CD8-positive, alpha-beta memory T cell (primary cell): ENCODE measurements around the gene PPM1K. TPM values are rescaled to one million over a fixed set of nuclear protein-coding genes. Genes with fewer than 3 reads are reported as not detected.
A peak's percentile ranks its signal among the peaks of the same experiment; 100 is the strongest.

Experiments used
- CTCF ChIA-PET: fragments of 350-600 bp; sonication (Branson Sonifier 250); formaldehyde crosslinking; loops from one replicate; lab custom pipeline; 2021; ENCODE audit warnings: antibody characterized with exemption; lab: Charles Lee
- POLR2A ChIA-PET: fragments of 350-600 bp; sonication (Branson Sonifier 250); formaldehyde crosslinking; loops from one replicate; lab custom pipeline; 2021; ENCODE audit warnings: antibody characterized with exemption; lab: Charles Lee
- DNase-seq, 5 donors: peaks; one replicate each; pipeline versions ENCODE4 v3.0.0 to v3.0.0-alpha.2; 2020 to 2022; ENCODE audit warnings: mixed read lengths in 1 of 5
- H3K27ac ChIP-seq: one replicate; pipeline ENCODE4 v1.7.0; 2013; ENCODE audit warnings: low read depth, mild to moderate bottlenecking, low read length, moderate library complexity
- H3K27me3 ChIP-seq: 2 replicates; pipeline ENCODE4 v1.7.0; 2013; ENCODE audit warnings: low read length, mild to moderate bottlenecking; ENCODE audit not compliant: insufficient read depth, poor library complexity, severe bottlenecking
- H3K36me3 ChIP-seq: 2 replicates; pipeline ENCODE4 v1.7.0; 2013; ENCODE audit warnings: mild to moderate bottlenecking, low read length, moderate library complexity; ENCODE audit not compliant: insufficient read depth
- H3K4me1 ChIP-seq: 2 replicates; pipeline ENCODE4 v1.7.0; 2013; ENCODE audit warnings: mild to moderate bottlenecking, low read length, moderate library complexity; ENCODE audit not compliant: insufficient read depth
- H3K4me3 ChIP-seq: 2 replicates; pipeline ENCODE4 v1.7.0; 2013; ENCODE audit warnings: mild to moderate bottlenecking, low read length
- H3K9me3 ChIP-seq: 2 replicates; pipeline ENCODE4 v1.7.0; 2013; ENCODE audit warnings: mild to moderate bottlenecking, low read length
- H3K27ac Mint-ChIP-seq, 8 donors: one replicate each; pipeline ENCODE4 v1.8.0; 2020 to 2021; ENCODE audit warnings: mixed read lengths in 8 of 8, mild to moderate bottlenecking in 6 of 8, inconsistent platforms in 3 of 8, moderate library complexity in 3 of 8
- H3K27me3 Mint-ChIP-seq, 2 donors: one replicate each; pipeline ENCODE4 v1.8.0; 2020 to 2021; ENCODE audit warnings: mixed read lengths in 2 of 2, mild to moderate bottlenecking in 1 of 2, moderate library complexity in 1 of 2
- H3K36me3 Mint-ChIP-seq, 3 donors: one replicate each; pipeline ENCODE4 v1.8.0; 2020 to 2021; ENCODE audit warnings: mixed read lengths in 3 of 3, inconsistent platforms in 1 of 3, mild to moderate bottlenecking in 1 of 3
- H3K4me1 Mint-ChIP-seq, 3 donors: one replicate each; pipeline ENCODE4 v1.8.0; 2020 to 2021; ENCODE audit warnings: mixed read lengths in 3 of 3, inconsistent platforms in 1 of 3, mild to moderate bottlenecking in 1 of 3
- H3K4me3 Mint-ChIP-seq, 7 donors: one replicate each; pipeline ENCODE4 v1.8.0; 2020 to 2021; ENCODE audit warnings: mixed read lengths in 7 of 7, mild to moderate bottlenecking in 6 of 7, moderate library complexity in 4 of 7, inconsistent platforms in 2 of 7
- H3K9me3 Mint-ChIP-seq, 5 donors: one replicate each; pipeline ENCODE4 v1.8.0; 2020 to 2022; ENCODE audit warnings: mixed read lengths in 5 of 5, mild to moderate bottlenecking in 3 of 5, moderate library complexity in 2 of 5, inconsistent platforms in 1 of 5
- polyA plus RNA-seq: library from polyadenylated mRNA; unstranded; fragments of 300-500 nt; fragmentation: Illumina TruSeq; gene quantifications from one replicate; pipeline ENCODE4 v1.2.3, GENCODE V29; 2021
- total RNA-seq, 2 experiments: library from RNA; stranded (reverse); gene quantifications; one replicate each; pipeline ENCODE4 v1.2.3, GENCODE V29; 2021

The PPM1K gene
- total and polyA plus RNA-seq, 3 experiments from 2014 or later, result 38.2 to 81.9 (median 44.3) TPM

DNA sequence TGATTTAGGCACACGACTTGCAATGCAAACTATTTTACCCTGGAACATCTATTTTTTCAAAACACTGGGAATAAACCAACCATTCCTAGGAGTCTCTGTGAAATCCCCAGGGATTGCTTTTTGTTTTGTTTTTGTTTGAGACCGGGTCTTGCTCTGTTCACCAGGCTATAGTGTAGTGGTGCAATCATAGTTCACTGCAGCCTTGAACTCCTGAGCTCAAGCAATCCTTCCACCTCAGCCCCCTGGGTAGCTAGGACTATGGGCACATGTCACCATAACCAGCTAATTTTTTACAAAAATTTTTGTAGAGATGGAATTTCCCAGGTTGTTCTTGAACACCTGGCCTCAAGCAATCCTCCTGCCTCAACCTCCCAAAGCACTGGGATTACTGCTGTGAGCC, 37.8 kb downstream of the PPM1K start:
- Mint-ChIP-seq H3K27ac (no peak overlapping the region), H3K27me3 (peaks cover 0 to 4% of the 10 kb centered on the region in 2 donors), H3K4me3 (peak overlapping the region in 1 of 7 donors; percentile 72), H3K36me3 (no peaks in the 10 kb centered on the region), H3K9me3 (no peaks in the 10 kb centered on the region), H3K4me1 (peaks cover 10 to 16% (median 15%) of the 10 kb centered on the region in 3 donors)
- Histone ChIP-seq H3K27ac (no peak overlapping the region), H3K36me3 (no peaks in the 10 kb centered on the region), H3K4me1 (peaks cover 10% of the 10 kb centered on the region), H3K9me3 (no peaks in the 10 kb centered on the region), H3K4me3 (no peak overlapping the region), H3K27me3 (no peaks in the 10 kb centered on the region)
- no peak for DNase-seq
- ChIA-PET POLR2A (no interaction called here), CTCF (interaction anchor here (1.0 to 1.4 kb wide), 3 partner anchors 21 to 269 kb away, joined by 3 read pairs; no protein-coding TSS in a partner anchor)

DNA sequence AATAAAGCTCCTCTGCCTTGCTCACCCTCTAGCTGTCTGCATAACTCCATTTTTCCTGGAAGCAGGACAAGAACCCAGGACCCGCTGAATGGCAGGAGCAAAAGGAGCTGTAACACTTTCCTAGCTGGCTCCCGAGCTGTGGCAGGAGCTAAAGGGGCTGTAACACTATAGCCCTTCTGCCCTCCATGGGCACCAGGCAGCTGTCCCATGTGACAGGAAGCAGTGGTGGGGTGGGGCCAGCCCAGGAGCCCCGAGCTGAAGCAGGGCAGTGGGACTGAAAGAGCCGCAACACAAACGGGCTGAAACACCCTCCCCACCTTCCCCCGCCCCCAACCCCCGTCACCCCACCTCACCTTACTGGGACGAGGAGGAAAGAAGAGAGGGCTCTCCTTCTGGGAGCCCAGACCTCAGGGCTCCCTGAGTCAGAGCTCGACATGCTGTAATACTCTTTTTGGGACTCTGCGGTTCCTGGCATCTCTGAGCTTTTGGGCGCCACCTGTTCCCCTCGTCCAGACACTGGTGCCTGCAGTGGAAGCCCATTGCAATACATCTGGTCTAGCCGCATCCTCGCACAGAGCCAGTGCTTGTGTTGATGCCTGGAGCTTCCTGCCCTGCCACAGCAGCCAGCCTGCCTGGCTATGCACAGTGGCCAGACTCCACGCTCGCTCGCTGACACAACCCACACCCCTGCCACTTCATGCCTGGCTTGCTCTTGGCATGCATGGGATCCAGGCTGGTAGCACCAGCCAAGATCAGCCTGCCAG, 39.4 kb downstream of the PPM1K start:
- POLR2A ChIA-PET, result interaction anchor here (0.8 to 1.2 kb wide), 2 partner anchors 40 kb away, joined by 3 to 4 read pairs; partner anchors contain the start of gene PPM1K
- Histone ChIP-seq H3K27ac (no peak overlapping the region), H3K4me1 (peaks cover 10% of the 10 kb centered on the region), H3K36me3 (no peaks in the 10 kb centered on the region), H3K4me3 (peak overlapping the region; percentile 43), H3K9me3 (no peaks in the 10 kb centered on the region), H3K27me3 (no peaks in the 10 kb centered on the region)
- H3K4me1 Mint-ChIP-seq, result peaks cover 10 to 16% (median 15%) of the 10 kb centered on the region in 3 donors
- peak overlapping the region in 4 of 8 donors; percentile 36 to 84 (median 72) for H3K27ac Mint-ChIP-seq
- H3K4me3 Mint-ChIP-seq, result peak overlapping the region; percentile 72 to 87 (median 78)
- no peaks in the 10 kb centered on the region for H3K36me3 Mint-ChIP-seq
- peak; percentile 9 to 54 (median 28) for DNase-seq
- peaks cover 0 to 4% of the 10 kb centered on the region in 2 donors for H3K27me3 Mint-ChIP-seq
- no peaks in the 10 kb centered on the region for H3K9me3 Mint-ChIP-seq
- CTCF ChIA-PET, result interaction anchor here (1.0 to 2.3 kb wide), 4 partner anchors 15 to 270 kb away, joined by 3 to 7 read pairs (median 4); partner anchors contain the start of gene PPM1K

GRCh38 chr4:88244056-88244455, 40.3 kb downstream of the PPM1K start:
- Mint-ChIP-seq H3K27me3 (peaks cover 0 to 4% of the 10 kb centered on the region in 2 donors), H3K27ac (no peak overlapping the region), H3K9me3 (no peaks in the 10 kb centered on the region), H3K4me1 (peaks cover 10 to 16% (median 15%) of the 10 kb centered on the region in 3 donors), H3K36me3 (no peaks in the 10 kb centered on the region), H3K4me3 (no peak overlapping the region)
- no peak overlapping the region for H3K4me3 ChIP-seq
- no peak overlapping the region for H3K27ac ChIP-seq
- no peaks in the 10 kb centered on the region for H3K27me3 ChIP-seq
- ChIA-PET POLR2A (interaction anchor here (1.2 kb wide), 1 partner anchor 41 kb away, joined by 3 read pairs; the partner anchor contains the start of gene PPM1K), CTCF (interaction anchor here (2.3 kb wide), 1 partner anchor 271 kb away, joined by 7 read pairs; no protein-coding TSS in a partner anchor)
- DNase-seq, result no peak
- H3K9me3 ChIP-seq, result no peaks in the 10 kb centered on the region
- H3K4me1 ChIP-seq, result peaks cover 10% of the 10 kb centered on the region
- no peaks in the 10 kb centered on the region for H3K36me3 ChIP-seq

DNA sequence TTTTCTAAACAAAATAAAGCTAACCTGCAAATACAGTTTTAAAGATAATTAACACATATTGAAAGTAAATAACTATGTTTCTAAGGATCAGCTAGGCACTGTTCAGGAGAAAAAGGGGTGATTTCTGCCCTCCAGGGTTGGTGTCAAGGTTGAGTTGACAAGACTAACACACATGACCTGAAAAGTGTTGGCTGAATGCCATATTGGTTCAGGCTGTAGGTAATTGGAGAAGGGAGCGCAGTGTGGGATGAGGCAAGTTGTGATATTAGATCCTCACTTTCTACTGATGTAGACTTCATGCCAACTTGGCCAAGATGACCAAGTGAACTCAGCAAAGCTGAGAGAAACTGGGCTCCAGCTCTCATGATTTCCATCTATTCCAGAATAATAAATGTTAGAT, 42.2 kb downstream of the PPM1K start:
- Mint-ChIP-seq H3K36me3 (peaks cover 0 to 4% (median 0%) of the 10 kb centered on the region in 3 donors), H3K9me3 (peaks cover 0 to 6% (median 0%) of the 10 kb centered on the region in 5 donors), H3K27me3 (peaks cover 0 to 4% of the 10 kb centered on the region in 2 donors), H3K27ac (no peak overlapping the region), H3K4me3 (no peak overlapping the region), H3K4me1 (peaks cover 10 to 16% (median 15%) of the 10 kb centered on the region in 3 donors)
- no peak overlapping the region for H3K27ac ChIP-seq
- DNase-seq, result no peak
- H3K36me3 ChIP-seq, result no peaks in the 10 kb centered on the region
- peaks cover 10% of the 10 kb centered on the region for H3K4me1 ChIP-seq
- ChIA-PET POLR2A (no interaction called here), CTCF (interaction anchor here (1.4 kb wide), 1 partner anchor 30 kb away, joined by 4 read pairs; no protein-coding TSS in a partner anchor)
- no peak overlapping the region for H3K4me3 ChIP-seq
- H3K9me3 ChIP-seq, result no peaks in the 10 kb centered on the region
- no peaks in the 10 kb centered on the region for H3K27me3 ChIP-seq

GRCh38 chr4:88240297-88240714, 44.1 kb downstream of the PPM1K start:
- Histone ChIP-seq H3K4me1 (peaks cover 7% of the 10 kb centered on the region), H3K27ac (no peak overlapping the region), H3K9me3 (no peaks in the 10 kb centered on the region), H3K36me3 (no peaks in the 10 kb centered on the region), H3K4me3 (no peak overlapping the region), H3K27me3 (no peaks in the 10 kb centered on the region)
- Mint-ChIP-seq H3K36me3 (peaks cover 0 to 8% (median 0%) of the 10 kb centered on the region in 3 donors), H3K27ac (no peak overlapping the region), H3K27me3 (peaks cover 0 to 4% of the 10 kb centered on the region in 2 donors), H3K9me3 (peaks cover 0 to 6% (median 0%) of the 10 kb centered on the region in 5 donors), H3K4me1 (peaks cover 6 to 7% (median 7%) of the 10 kb centered on the region in 3 donors), H3K4me3 (no peak overlapping the region)
- POLR2A ChIA-PET, result no interaction called here
- CTCF ChIA-PET, result no interaction called here
- no peak for DNase-seq

DNA sequence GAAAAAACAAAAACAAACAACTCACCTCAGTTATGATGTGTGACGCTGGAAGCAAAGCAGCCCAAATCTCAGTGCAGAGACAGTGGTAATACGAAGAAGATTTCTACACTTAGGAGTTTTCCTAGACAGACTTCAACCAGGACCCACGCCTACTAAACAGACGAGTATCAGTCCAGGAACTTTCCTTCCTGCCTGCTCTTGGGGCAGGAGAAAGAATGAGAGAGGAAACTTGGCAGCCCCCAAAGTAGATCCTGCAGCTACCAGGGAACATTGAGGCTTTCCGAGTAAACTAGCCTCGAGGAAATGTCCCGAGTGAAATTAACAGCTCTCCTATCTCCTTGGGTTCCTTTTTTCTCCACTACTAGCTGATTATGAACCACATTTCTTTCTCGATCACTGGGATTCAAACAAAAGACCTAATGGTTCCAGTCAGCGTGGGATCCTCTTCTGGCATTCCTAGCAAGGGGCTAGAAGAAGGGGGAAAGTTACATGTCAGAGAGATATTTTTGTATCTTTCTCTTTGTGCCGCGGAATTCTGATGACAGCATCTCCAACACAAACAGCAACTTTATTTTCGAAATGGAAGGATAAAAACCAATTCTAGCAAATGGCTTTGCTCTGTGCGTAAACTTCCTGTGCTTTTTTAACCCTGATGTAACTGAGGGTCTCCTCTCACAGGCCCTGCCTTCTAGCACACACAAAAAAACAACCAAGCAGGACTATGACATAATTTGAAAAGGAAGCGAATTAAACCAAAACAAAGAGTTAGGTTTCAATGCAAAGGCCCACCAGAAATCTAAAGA, 53.2 kb downstream of the PPM1K start:
- H3K4me3 ChIP-seq, result no peak overlapping the region
- POLR2A ChIA-PET, result no interaction called here

GRCh38 chr4:88230461-88230891, 53.9 kb downstream of the PPM1K start:
- Histone ChIP-seq H3K4me3 (no peak overlapping the region), H3K36me3 (no peaks in the 10 kb centered on the region), H3K27me3 (no peaks in the 10 kb centered on the region), H3K9me3 (no peaks in the 10 kb centered on the region), H3K4me1 (no peaks in the 10 kb centered on the region), H3K27ac (no peak overlapping the region)
- POLR2A ChIA-PET, result no interaction called here
- H3K27me3 Mint-ChIP-seq, result peaks cover 0 to 3% of the 10 kb centered on the region in 2 donors
- H3K4me1 Mint-ChIP-seq, result peaks cover 11 to 18% (median 14%) of the 10 kb centered on the region in 3 donors
- peak overlapping the region in 5 of 7 donors; percentile 15 to 85 (median 73) for H3K4me3 Mint-ChIP-seq
- CTCF ChIA-PET, result no interaction called here
- H3K36me3 Mint-ChIP-seq, result peaks cover 0 to 3% (median 0%) of the 10 kb centered on the region in 3 donors
- peak in 2 of 5 donors; percentile 10 to 34 for DNase-seq
- peak overlapping the region; percentile 16 to 96 (median 75) for H3K27ac Mint-ChIP-seq
- peaks cover 0 to 5% (median 2%) of the 10 kb centered on the region in 5 donors for H3K9me3 Mint-ChIP-seq

More for the DNA sequence above, 53.2 kb downstream of the PPM1K start:
- H3K36me3 ChIP-seq, result no peaks in the 10 kb centered on the region
- H3K9me3 ChIP-seq, result no peaks in the 10 kb centered on the region
- Mint-ChIP-seq H3K4me3 (peak overlapping the region in 6 of 7 donors; percentile 42 to 85 (median 66)), H3K27ac (peak overlapping the region; percentile 16 to 96 (median 78)), H3K9me3 (peaks cover 0 to 5% (median 2%) of the 10 kb centered on the region in 5 donors), H3K27me3 (peaks cover 0 to under 1% of the 10 kb centered on the region in 2 donors), H3K36me3 (peaks cover 0 to 3% (median 0%) of the 10 kb centered on the region in 3 donors), H3K4me1 (peaks cover 11 to 18% (median 14%) of the 10 kb centered on the region in 3 donors)
- H3K27me3 ChIP-seq, result no peaks in the 10 kb centered on the region
- CTCF ChIA-PET, result no interaction called here
- H3K27ac ChIP-seq, result no peak overlapping the region
- no peaks in the 10 kb centered on the region for H3K4me1 ChIP-seq
- peak in 1 of 5 donors; percentile 60 for DNase-seq
